Measurements from ENCODE around the gene CALN1. TPM values are rescaled to one million over a fixed set of nuclear protein-coding genes. Genes with fewer than 3 reads are reported as not detected.

Gene CALN1
- total RNA-seq, 1 donor from 2014 or later = not detected

GRCh38 chr7:72336632-72337389 is 75.3 kb downstream of the CALN1 start:
- DNase-seq (ENCODE audit: low read depth) = no peak
- H4K20me1 ChIP-seq (ENCODE audit: insufficient read depth, low read length) = no peaks in the 10 kb centered on the region
- no peak for TF ChIP-seq EZH2 (IDR thresholded peaks at IDR 0.05; ENCODE audit: insufficient read depth, low read length)
- TF ChIP-seq, protein P1, sequence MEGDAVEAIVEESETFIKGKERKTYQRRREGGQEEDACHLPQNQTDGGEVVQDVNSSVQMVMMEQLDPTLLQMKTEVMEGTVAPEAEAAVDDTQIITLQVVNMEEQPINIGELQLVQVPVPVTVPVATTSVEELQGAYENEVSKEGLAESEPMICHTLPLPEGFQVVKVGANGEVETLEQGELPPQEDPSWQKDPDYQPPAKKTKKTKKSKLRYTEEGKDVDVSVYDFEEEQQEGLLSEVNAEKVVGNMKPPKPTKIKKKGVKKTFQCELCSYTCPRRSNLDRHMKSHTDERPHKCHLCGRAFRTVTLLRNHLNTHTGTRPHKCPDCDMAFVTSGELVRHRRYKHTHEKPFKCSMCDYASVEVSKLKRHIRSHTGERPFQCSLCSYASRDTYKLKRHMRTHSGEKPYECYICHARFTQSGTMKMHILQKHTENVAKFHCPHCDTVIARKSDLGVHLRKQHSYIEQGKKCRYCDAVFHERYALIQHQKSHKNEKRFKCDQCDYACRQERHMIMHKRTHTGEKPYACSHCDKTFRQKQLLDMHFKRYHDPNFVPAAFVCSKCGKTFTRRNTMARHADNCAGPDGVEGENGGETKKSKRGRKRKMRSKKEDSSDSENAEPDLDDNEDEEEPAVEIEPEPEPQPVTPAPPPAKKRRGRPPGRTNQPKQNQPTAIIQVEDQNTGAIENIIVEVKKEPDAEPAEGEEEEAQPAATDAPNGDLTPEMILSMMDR (IDR thresholded peaks at IDR 0.05; ENCODE audit: insufficient read depth, low read depth, low read length) = no peak
- Mint-ChIP-seq H3K36me3 (ENCODE audit: low read depth, unreplicated experiment) (no peaks in the 10 kb centered on the region), H3K27ac (ENCODE audit: unreplicated experiment) (no peak overlapping the region), H3K9me3 (ENCODE audit: unreplicated experiment) (peaks cover 5% of the 10 kb centered on the region), H3K27me3 (ENCODE audit: low read depth, unreplicated experiment) (peaks cover 65% of the 10 kb centered on the region), H3K4me1 (ENCODE audit: low read depth, unreplicated experiment) (no peaks in the 10 kb centered on the region), H3K4me3 (ENCODE audit: unreplicated experiment) (peak overlapping the region; percentile 75)
- no peak overlapping the region for H3K4me3 ChIP-seq (ENCODE audit: insufficient read depth, low read depth, low read length)
- H3K36me3 ChIP-seq (ENCODE audit: insufficient read depth, low read length) = no peaks in the 10 kb centered on the region
- no peaks in the 10 kb centered on the region for H3K79me2 ChIP-seq (ENCODE audit: insufficient read depth, low read length)
- no peaks in the 10 kb centered on the region for H3K9me3 ChIP-seq (ENCODE audit: insufficient read depth, low read depth, low read length)
- peaks cover 9% of the 10 kb centered on the region for H3K27me3 ChIP-seq (ENCODE audit: insufficient read depth, low read length)
- no peak overlapping the region for H3K27ac ChIP-seq (ENCODE audit: low read depth, low read length)
- H3K9ac ChIP-seq (ENCODE audit: low read length) = no peak overlapping the region
- H3K4me2 ChIP-seq (ENCODE audit: low read length) = no peak overlapping the region
- no peak for FAIRE-seq
- no peaks in the 10 kb centered on the region for H3K4me1 ChIP-seq (ENCODE audit: insufficient read depth, low read length)
- no peak overlapping the region for H2AFZ ChIP-seq (ENCODE audit: low read depth, low read length)

DNA sequence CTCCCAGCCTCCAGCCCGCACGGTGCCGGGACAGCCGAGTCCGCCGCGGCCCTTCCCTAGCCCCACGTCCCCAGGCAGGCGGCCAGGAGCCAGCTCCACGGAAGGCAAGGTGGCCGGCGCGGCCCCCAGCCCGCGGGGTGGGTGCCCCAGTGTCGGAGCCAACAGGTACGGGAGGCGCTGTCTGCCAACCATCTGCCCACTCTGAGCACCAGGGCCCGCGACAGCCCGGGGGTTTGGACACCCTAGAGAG is 75.8 kb downstream of the CALN1 start:
- no peak overlapping the region for H3K4me2 ChIP-seq (ENCODE audit: low read length)
- no peaks in the 10 kb centered on the region for H3K79me2 ChIP-seq (ENCODE audit: insufficient read depth, low read length)
- no peak for TF ChIP-seq EZH2 (IDR thresholded peaks at IDR 0.05; ENCODE audit: insufficient read depth, low read length)
- TF ChIP-seq, protein P1 (IDR thresholded peaks at IDR 0.05; ENCODE audit: insufficient read depth, low read depth, low read length) = no peak
- H3K27ac ChIP-seq (ENCODE audit: low read depth, low read length) = no peak overlapping the region
- H3K9ac ChIP-seq (ENCODE audit: low read length) = no peak overlapping the region
- Mint-ChIP-seq H3K36me3 (ENCODE audit: low read depth, unreplicated experiment) (no peaks in the 10 kb centered on the region), H3K9me3 (ENCODE audit: unreplicated experiment) (peaks cover 2% of the 10 kb centered on the region), H3K4me3 (ENCODE audit: unreplicated experiment) (no peak overlapping the region), H3K27me3 (ENCODE audit: low read depth, unreplicated experiment) (peaks cover 61% of the 10 kb centered on the region), H3K27ac (ENCODE audit: unreplicated experiment) (no peak overlapping the region), H3K4me1 (ENCODE audit: low read depth, unreplicated experiment) (no peaks in the 10 kb centered on the region)
- no peak for DNase-seq (ENCODE audit: low read depth)
- H3K4me1 ChIP-seq (ENCODE audit: insufficient read depth, low read length) = no peaks in the 10 kb centered on the region
- no peaks in the 10 kb centered on the region for H3K9me3 ChIP-seq (ENCODE audit: insufficient read depth, low read depth, low read length)
- no peaks in the 10 kb centered on the region for H4K20me1 ChIP-seq (ENCODE audit: insufficient read depth, low read length)
- no peak overlapping the region for H2AFZ ChIP-seq (ENCODE audit: low read depth, low read length)
- H3K27me3 ChIP-seq (ENCODE audit: insufficient read depth, low read length) = peaks cover 9% of the 10 kb centered on the region
- H3K4me3 ChIP-seq (ENCODE audit: insufficient read depth, low read depth, low read length) = no peak overlapping the region
- no peaks in the 10 kb centered on the region for H3K36me3 ChIP-seq (ENCODE audit: insufficient read depth, low read length)
- FAIRE-seq = no peak

- Histone ChIP-seq H3K4me3 (ENCODE audit: insufficient read depth, low read depth, low read length) (no peak overlapping the region), H4K20me1 (ENCODE audit: insufficient read depth, low read length) (no peaks in the 10 kb centered on the region), H2AFZ (ENCODE audit: low read depth, low read length) (no peak overlapping the region), H3K9me3 (ENCODE audit: insufficient read depth, low read depth, low read length) (no peaks in the 10 kb centered on the region), H3K4me1 (ENCODE audit: insufficient read depth, low read length) (no peaks in the 10 kb centered on the region), H3K27ac (ENCODE audit: low read depth, low read length) (no peak overlapping the region), H3K4me2 (ENCODE audit: low read length) (no peak overlapping the region), H3K27me3 (ENCODE audit: insufficient read depth, low read length) (peaks cover 9% of the 10 kb centered on the region), H3K79me2 (ENCODE audit: insufficient read depth, low read length) (no peaks in the 10 kb centered on the region), H3K9ac (ENCODE audit: low read length) (no peak overlapping the region), H3K36me3 (ENCODE audit: insufficient read depth, low read length) (no peaks in the 10 kb centered on the region)
- Mint-ChIP-seq H3K36me3 (ENCODE audit: low read depth, unreplicated experiment) (no peaks in the 10 kb centered on the region), H3K9me3 (ENCODE audit: unreplicated experiment) (peaks cover 3% of the 10 kb centered on the region), H3K27ac (ENCODE audit: unreplicated experiment) (no peak overlapping the region), H3K27me3 (ENCODE audit: low read depth, unreplicated experiment) (peaks cover 61% of the 10 kb centered on the region), H3K4me1 (ENCODE audit: low read depth, unreplicated experiment) (no peaks in the 10 kb centered on the region), H3K4me3 (ENCODE audit: unreplicated experiment) (no peak overlapping the region)
- DNase-seq (ENCODE audit: low read depth) (no peak), FAIRE-seq (no peak)
- TF ChIP-seq EZH2 (IDR thresholded peaks at IDR 0.05; ENCODE audit: insufficient read depth, low read length) = no peak
- TF ChIP-seq, protein P1 (IDR thresholded peaks at IDR 0.05; ENCODE audit: insufficient read depth, low read depth, low read length) = no peak
These were observed 76.4 kb downstream of the CALN1 start for GRCh38 chr7:72335561-72336381.

Measured in astrocyte (in vitro differentiated cells and primary cell).